A549 (cell line): Measurements from ENCODE around the gene SLC35A5.

ENCODE experiments used
- CEBPB ChIP-seq, 2 experiments: fragments of >200 bp in 1 of 2; sonication (Bioruptor Twin) in 1 of 2; formaldehyde crosslinking in 1 of 2; IDR thresholded peaks; 2 replicates each; pipeline ENCODE4 v1.6.1; 2012 to 2016
- CTCF ChIP-seq: fragments of >200 bp; sonication (Bioruptor Twin); formaldehyde crosslinking; IDR thresholded peaks from 3 replicates; pipeline ENCODE4 v1.5.1; 2016
- MAFK ChIP-seq: fragments of 450-650 bp; IDR thresholded peaks from 2 replicates; pipeline ENCODE4 v1.6.1; 2014; ENCODE audit not compliant: partially characterized antibody
- RARB ChIP-seq: fragments of 250-450 bp; sonication (Bioruptor Pico); IDR thresholded peaks from 2 replicates; pipeline ENCODE4 v1.8.0; 2021; ENCODE audit warnings: mild to moderate bottlenecking, moderate library complexity

GRCh38 chr3:112627419-112627818, 65.6 kb downstream of the SLC35A5 start:
- TF ChIP-seq CEBPB (IDR thresholded peaks at IDR 0.05) (no peak), CTCF (no peak), RARB (CRISPR knock-in tag) (no peak), MAFK (no peak)
